Right ventricle myocardium inferior (tissue), 1 donor: ENCODE measurements around the gene ZNF350. TPM values are rescaled to one million over a fixed set of nuclear protein-coding genes. Genes with fewer than 3 reads are reported as not detected.

Experiments
- ATAC-seq: fragments of 200-7000 bp; cut with Tn5 transposase; one replicate; pipeline ENCODE4 v1.9.1; 2020; ENCODE audit warnings: mild to moderate bottlenecking, moderate library complexity
- DNase-seq: peaks from one replicate; pipeline ENCODE4 v3.0.0; 2021; ENCODE audit errors: missing footprints
- intact Hi-C: fragments of 100-400 bp; cut with DNase I; formaldehyde crosslinking; loops from one replicate; pipeline ENCODE4 v1.11.0; 2022
- total RNA-seq: library from RNA; stranded (reverse); fragmentation: NEBNext Ultra II Directional; extraction: Animal tissue kit (Norgen Biotek cat#: 25700); gene quantifications from one replicate; pipeline ENCODE4 v1.2.1, GENCODE V29; 2021
- donor health status: DM: no; HTN: yes; CAD: no; lungs with severe emphysema.

Gene ZNF350
- total RNA-seq, 1 donor from 2014 or later = 7.3 TPM

- DNase-seq (no peak), ATAC-seq (no peak)
- intact Hi-C loops = no loop called here
Measured at GRCh38 chr19:51919606-51920005, 67.0 kb downstream of the ZNF350 start.

- ATAC-seq = no peak
- DNase-seq = no peak
- intact Hi-C loops = no loop called here
Measured at GRCh38 chr19:51916167-51916566, 70.5 kb downstream of the ZNF350 start.

GRCh38 chr19:51915324-51915867 is 71.2 kb downstream of the ZNF350 start:
- intact Hi-C loops = no loop called here
- DNase-seq (no peak), ATAC-seq (no peak)

Other genes starting within 250 kb of the ZNF350 start
- 5.3 TPM for gene FPR1, start 235.0 kb downstream of the ZNF350 start, total RNA-seq
- gene FPR2, start 225.7 kb downstream of the ZNF350 start, total RNA-seq = 0.95 TPM
- gene FPR3, start 191.7 kb downstream of the ZNF350 start, total RNA-seq = 7.2 TPM
- gene ZNF577, start 98.9 kb downstream of the ZNF350 start, total RNA-seq = 8.4 TPM
- gene ZNF649, start 81.8 kb downstream of the ZNF350 start, total RNA-seq = 8.8 TPM
- gene ZNF613, start 59.4 kb downstream of the ZNF350 start, total RNA-seq = 3.7 TPM
- gene ZNF615, start 21.4 kb upstream of the ZNF350 start, total RNA-seq = 11.9 TPM
- 6.0 TPM for gene ZNF614, start 41.5 kb upstream of the ZNF350 start, total RNA-seq
- 7.9 TPM for gene ZNF432, start 62.0 kb upstream of the ZNF350 start, total RNA-seq
- gene ZNF841, start 108.9 kb upstream of the ZNF350 start, total RNA-seq = 7.2 TPM
- gene ZNF616, start 153.1 kb upstream of the ZNF350 start, total RNA-seq = 5.2 TPM
- gene ZNF836, start 184.8 kb upstream of the ZNF350 start, total RNA-seq = 6.8 TPM
- gene PPP2R1A, start 203.2 kb upstream of the ZNF350 start, total RNA-seq = 338 TPM